GM19438 (cell line): ENCODE measurements around the gene PSMF1.
"Not testable (repeated sequence)": the region's sequence is repeated elsewhere in the genome, so short reads cannot be mapped to it uniquely, and the experiment has no call there.

Source experiments
- ATAC-seq: cut with Tn5 transposase; IDR thresholded peaks from one replicate; pipeline ENCODE4 v1.9.1; 2021; ENCODE audit warnings: low read depth; ENCODE audit not compliant: unreplicated experiment

Gene PSMF1

DNA sequence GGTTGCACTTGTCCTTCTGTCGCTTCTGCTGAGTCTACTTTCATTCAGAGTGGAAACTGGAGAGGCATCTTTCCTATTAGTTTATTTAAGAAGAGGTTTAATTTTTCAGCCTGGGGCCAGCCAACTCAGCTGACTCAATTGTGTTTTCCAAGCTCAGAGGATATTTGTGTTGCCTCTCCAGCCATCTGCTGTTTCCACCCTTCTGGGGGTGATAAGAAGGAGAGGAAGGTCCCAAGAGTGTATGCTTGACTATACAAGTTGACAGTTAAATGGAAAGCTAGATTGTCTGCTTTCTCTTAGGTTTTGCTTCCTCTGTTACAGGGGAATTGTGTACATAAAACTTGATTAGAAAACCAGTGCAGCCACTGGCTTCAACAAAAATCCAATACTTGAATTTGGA, 3.0 kb downstream of the PSMF1 start:
- no peak for ATAC-seq

GRCh38 chr20:1122388-1123315, 4.2 kb downstream of the PSMF1 start:
- ATAC-seq: no peak

DNA sequence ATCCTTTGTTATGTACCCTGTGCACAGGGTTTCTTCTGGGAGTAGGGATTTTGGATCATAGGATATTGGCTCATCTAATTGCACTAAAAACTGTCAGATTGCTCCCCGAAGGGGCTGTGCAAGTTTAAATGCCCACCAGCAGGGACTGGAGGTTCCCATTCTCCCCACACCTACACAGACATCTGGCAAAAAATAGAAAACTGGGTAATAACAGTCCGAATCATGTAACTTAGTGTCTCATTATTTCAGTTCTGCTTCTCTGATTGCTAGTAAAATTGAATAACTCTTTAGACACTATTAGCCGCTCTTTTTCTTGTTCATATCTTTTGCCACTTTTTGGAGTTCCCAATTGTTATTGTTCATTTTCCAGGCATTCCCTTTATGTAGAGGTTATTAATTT, 5.3 kb downstream of the PSMF1 start:
- ATAC-seq: no peak

DNA sequence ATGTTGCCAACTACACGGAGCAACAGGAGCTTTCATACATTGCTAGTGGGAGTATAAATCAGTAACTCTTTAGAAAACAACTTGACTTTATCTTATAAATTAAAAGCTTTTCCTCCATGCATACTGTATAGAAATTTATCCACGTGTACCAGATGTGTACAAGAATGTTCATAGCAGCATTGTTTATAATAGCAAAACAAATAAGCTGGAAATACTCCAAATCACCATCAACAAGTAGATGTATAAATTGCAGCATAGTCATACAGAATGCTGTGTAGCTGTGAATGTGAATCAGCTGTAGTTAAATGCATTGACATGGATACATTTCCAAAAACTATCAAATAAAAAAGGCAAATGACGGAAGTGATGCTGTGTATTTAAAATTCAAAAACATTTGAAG, 6.0 kb downstream of the PSMF1 start:
- ATAC-seq: no peak

DNA sequence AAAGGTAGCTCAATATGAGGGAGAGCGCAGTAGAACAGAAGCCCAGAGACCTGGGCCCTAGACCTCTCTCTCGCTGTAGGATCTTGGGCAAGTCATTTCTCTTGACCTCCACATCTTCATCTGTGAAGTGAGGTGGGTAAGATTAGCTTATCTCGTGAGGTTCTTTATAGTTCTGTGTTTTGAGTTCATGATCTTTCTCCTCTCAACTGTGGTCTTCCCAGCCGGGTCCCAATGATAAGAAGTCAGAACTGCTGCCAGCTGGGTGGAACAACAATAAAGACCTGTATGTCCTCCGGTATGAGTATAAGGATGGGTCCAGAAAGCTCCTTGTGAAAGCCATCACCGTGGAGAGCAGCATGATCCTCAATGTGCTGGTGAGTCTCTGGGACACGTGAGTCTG, 6.9 kb downstream of the PSMF1 start:
- ATAC-seq: no peak

DNA sequence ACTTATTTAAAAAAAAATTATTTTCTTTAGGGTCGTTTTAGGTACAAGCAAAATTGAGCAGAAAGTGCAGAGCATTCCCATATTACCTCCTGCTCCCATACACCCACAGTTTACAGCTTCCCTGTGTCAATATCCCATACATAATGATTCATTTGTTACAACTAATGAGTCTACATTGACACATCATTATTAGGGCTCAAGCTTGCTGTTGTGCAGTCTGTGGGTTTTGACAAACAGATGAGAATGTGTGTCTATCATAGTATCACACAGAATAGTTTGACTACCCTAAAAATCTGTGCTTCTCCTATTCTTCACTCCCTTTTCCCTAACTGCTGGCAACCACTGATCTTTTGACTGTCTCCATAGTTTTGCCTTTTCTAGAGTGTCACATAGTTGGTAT, 9.4 kb downstream of the PSMF1 start:
- ATAC-seq: no peak

DNA sequence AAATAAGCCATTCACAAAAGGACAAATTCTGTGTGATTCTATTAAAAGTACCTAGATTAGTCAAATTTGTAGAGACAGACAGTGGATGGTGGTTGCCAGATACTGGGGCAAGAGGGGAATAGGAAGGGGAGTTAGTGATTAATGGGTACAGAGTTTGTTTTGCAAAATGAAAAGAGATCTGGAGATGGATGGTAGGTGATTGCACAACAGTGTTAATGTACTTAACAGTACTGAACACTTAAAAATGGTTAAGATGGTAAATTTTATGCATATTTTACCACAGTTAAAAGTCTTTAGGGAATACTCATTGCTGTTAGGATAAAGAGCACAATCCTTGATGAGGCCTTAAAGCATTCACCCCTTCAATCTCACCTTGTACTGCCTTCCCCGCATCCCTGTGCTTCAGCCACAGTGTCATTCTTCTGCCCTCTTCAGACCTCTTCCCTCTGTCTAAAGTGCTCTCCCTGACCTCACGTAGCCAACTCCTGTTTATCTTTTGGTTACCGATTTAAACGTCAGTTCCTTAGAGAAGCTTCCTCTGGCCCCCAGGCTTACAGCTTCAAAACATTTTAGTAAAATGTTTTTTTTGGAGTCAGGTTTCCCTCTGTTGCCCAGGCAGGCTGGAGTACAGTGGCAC, 11.8 kb downstream of the PSMF1 start:
- no peak for ATAC-seq

- ATAC-seq: no peak
Measured at GRCh38 chr20:1130847-1131246, 12.4 kb downstream of the PSMF1 start.

DNA sequence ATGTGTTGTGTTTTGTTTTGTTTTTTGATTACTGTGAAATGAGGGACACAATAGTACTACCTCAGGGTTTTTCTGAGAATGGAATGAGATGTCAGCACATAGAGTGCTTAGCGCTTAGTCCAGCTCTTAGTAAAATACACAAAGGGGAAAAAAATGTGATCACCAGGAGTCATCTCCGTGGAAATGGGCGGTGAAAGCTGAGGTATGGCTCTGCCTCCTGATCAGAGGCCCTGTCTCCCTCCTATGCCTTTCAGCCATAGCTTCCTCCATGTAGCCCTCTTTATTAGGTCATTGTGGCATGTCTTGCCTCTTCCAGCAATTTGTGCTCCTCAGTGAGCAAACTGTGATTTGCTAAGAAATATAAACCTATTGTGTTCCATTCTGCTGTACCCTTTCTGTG, 13.0 kb downstream of the PSMF1 start:
- ATAC-seq: no peak

DNA sequence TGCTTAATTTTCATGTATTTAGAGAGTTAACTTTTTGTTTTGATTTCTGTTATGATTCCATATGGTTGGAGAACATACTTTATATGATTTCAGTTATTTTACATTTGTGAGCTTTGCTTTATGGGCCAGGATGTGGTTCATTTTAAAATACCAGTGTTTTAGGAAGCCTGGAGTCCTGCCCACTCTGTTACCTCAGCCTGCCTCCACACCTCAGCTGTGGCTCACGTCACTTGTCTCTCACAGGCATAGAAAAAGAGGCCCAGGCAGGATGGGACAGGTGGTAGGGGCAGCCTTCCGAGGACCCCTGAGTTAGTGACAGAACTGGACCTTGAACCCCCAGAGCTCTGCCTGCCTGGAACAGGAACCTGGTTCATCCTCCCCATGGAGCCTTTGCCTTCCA, 16.0 kb downstream of the PSMF1 start:
- no peak for ATAC-seq

DNA sequence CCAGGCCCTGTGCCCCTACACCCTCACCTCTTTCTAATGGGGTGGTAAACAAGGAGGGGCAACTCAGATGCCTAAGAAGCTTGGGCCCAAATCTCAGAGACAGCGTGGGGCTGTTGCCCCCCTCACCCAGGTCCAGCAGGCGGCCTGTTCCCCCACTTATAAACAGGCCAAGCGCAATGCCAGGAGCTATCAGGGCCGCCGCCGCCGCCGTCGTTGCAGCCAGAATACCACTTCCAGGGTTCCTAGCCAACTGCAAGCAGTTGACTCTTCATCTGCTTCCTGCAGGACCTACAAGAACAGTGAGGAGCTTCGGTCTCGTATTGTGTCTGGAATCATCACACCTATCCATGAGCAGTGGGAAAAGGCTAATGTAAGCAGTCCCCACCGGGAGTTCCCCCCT, 16.4 kb downstream of the PSMF1 start:
- no peak for ATAC-seq

GRCh38 chr20:1137236-1137635, 18.8 kb downstream of the PSMF1 start:
- no peak for ATAC-seq

DNA sequence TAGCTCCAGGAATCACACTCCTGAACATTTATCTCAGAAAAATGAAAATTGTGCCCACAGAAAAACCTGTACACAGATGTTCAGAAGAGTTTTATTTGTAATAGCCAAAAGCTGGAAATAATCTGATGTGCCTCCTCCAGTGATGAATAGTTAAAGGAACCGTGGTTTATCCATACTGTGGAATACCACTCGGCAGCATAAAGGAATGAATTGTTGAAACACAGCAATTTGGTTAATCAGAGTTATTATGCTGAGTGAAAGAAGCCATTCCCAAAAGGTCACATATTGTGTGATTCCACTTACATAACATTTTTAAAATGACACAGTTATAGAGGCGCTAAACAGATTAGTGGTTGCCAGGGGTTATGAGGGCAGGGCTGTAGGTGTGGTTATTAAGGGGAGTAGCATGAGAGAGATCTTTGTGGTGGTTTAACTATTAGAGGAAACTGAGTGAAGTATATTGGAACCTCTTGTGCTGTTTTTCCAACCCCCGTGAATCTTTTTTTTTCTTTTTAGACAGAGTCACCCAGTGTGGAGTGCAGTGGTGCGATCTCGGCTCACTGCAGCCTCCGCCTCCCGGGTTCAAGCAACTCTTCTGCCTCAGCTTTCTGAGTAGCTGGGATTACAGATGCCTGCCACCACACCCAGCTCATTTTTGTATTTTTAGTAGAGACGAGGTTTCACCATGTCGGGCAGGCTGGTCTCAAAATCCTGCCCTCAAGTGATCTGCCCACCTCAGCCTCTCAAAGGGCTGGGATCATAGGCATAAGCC, 26.2 kb downstream of the PSMF1 start:
- no peak for ATAC-seq

- ATAC-seq: no peak
Measured at GRCh38 chr20:1146957-1147356, 28.6 kb downstream of the PSMF1 start.

GRCh38 chr20:1149812-1150211, 31.4 kb downstream of the PSMF1 start:
- ATAC-seq: not testable (repeated sequence)

DNA sequence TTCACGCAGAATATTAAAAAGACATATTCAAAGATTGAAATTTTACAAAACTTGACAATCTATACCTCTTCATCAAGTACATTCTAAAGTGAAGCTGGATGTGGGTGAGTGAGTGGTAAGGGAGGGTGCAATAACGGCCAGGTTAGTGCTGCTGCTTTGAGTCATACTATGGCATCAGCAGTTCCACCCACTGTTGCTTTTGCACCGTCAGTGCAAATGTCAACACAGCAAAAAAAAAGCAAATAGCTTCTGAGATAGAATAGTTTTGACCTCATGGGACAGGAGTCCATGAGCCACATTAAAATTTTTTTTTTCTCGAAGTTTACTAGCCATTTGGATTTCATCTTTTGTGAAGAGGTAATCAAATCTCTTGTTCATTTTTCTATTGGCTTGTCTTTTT, 31.8 kb downstream of the PSMF1 start:
- ATAC-seq: no peak

- no peak for ATAC-seq
Measured at GRCh38 chr20:1150968-1151367, 32.6 kb downstream of the PSMF1 start.

DNA sequence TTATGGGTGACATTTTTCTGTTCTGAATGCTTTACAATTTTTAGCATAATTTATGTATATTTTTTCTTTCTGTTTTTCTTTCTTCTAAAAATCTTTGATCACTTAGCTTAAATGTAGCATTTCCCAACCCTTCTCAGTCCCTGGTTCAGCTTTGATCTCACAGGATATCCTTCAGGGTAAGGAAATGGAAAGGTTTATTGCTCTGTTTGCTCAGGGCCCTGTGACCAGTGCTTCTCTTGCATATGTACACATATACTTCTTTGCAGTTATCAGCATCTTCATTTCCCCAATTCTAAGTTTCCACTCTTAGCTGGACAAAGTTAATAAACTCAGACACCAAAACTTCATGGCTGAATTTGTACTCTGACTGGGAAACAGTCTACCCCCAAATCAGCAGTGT, 35.8 kb downstream of the PSMF1 start:
- ATAC-seq: no peak

DNA sequence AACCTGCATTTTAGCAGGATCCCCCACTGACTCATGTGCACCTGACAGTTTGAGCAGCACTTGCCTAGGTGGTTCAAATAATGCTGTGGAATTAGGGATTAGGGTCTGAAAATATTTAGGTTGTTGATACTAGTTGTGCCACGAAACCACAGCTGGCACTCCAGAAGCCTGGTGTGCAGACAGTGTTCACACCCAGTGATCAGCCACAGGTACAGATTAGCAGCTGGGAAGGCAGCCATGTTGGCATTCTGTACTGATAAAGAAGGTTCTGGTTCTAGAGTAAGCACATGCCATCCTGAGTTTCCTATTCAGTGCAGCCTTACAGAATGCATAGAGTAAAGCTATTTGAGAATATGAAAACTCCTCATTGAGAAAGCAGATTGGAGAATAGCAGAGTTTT, 36.3 kb downstream of the PSMF1 start:
- no peak for ATAC-seq

- ATAC-seq: no peak
Measured at GRCh38 chr20:1155342-1155741, 36.9 kb downstream of the PSMF1 start.

DNA sequence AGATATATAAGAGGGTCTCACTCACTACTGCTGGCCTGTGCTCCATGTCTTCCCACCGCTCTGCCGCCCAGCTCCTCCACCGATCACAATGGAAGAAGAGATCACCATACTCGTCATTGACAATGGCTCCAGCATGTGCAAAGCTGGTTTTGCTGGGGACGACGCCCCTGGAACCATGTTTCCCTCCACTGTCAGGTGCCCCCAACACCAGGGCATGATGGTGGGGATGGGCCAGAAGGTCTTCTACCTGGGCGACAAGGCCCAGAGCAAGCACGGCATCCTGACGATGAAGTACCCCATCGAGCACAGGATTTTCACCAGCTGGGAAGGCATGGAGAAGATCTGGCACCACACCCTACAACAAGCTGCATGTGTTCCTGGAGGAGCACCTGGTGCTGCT, 42.1 kb downstream of the PSMF1 start:
- ATAC-seq: no peak
